HG03196 (cell line): Measurements from ENCODE around the gene SCAP.
"Not testable (repeated sequence)": the region's sequence is repeated elsewhere in the genome, so short reads cannot be mapped to it uniquely, and the experiment has no call there.

Experiments used
- ATAC-seq: cut with Tn5 transposase; IDR thresholded peaks from one replicate; pipeline ENCODE4 v1.9.1; 2021; ENCODE audit not compliant: unreplicated experiment

SCAP gene

DNA sequence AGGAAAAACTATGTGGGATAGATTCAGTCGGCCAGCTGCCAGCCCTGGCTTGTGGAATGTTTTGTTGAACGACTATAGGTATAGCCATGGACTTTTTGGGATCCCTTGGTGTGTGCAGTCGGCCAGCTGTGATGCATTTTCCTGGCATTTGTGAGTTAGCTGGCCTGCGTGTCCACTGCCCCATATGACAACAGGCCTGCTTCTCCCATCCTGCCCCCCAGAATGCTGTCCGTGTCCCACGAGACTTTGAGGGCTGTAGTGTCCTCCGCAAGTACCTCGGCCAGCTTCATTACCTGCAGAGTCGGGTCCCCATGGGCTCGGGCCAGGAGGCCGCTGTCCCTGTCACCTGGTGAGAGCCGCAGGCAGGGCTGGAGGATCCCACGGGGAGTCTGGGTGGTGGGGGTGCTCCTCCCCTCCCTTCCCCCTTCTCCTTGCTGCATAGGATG lies 71.3 kb downstream of the SCAP start:
- ATAC-seq, result no peak

DNA sequence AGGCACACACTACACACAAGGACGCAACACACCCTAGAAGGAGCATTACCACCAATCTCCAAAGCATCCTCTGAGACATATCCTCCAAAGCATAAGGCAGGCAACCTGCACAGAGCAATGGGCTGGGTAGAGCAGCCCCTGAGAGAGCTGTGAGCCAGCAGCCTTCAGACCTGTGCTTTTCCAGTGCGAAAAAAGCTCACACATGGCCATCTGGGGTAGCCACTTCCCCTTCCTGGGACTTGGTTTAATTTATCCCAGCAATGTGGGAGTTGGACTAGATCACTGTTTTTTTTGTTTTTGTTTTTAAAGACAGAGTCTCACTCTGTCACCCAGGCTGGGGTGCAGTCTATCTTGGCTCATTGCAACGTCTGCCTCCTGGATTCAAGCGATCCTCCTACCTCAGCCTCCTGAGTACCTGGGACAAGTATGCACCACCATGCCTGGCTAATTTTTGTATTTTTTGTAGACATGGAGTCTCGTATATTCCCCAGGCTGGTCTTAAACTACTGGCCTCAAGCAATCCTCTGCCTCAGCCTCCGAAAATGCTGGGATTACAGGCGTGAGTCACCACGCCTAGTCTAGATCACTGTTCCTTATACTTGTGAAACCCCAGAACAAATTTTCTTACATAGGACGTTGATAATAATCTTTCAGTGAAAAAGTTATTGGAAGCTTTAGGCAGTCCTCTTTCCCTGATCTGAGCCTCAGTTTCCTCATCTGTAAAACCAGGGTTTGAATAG lies 76.0 kb downstream of the SCAP start:
- ATAC-seq, result no peak

DNA sequence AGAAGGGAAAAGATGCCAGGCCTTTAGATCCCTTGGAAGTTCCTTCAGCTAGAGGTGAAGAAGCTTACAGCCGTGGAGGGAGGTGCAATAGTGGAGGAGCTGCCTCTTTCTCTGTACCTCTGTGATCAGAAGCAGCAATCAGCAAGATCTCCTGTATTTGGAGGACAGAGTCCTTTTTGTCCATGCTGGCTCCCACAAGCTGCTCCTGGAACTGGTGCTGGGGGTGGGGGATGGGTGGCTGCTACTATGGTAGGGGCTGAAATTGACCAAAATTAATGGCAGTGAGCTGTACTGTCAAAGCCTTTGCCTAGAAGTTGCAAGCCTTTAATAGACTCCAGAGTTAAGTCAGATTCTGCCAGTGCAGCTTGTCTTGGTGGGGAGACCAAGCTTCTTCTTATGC lies 76.7 kb downstream of the SCAP start:
- ATAC-seq, result no peak

DNA sequence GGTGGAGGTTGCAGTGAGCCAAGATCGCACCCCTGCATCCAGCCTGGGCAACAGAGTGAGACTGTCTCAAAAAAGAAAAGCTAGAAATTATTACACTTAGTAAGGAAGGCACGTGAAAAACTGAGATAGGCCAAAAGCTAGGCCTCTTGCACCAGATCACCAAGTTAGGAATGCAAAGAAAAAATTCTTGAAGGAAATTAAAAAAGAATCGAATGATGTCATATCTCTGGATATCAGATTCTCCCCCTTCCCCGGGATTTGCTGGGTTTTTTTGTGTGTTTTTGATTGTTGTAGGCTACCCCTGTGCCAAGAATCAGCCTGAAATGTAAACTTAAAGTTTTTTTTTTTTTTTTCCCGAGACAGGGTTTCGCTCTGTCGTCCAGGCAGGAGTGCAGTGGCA lies 77.5 kb downstream of the SCAP start:
- ATAC-seq, result no peak

DNA sequence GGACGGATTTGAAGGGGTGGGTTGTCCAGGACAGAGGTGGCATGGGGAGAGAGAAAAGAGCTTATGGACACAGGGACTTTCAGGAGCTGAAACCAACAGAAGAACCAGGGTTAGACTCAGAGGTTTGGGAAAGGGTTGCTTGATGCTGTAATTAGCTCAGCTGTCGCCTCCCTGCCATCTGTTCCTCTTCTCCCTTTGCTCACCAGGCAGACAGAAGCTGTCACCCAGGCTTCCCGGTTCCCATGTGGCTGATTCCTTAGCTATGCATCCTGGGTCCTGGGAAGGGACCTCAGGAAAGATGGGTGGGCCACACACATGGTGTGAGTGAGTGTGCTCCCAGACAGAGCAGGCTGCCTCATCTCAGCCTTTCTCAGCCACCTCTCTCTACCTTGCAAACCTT lies 80.9 kb downstream of the SCAP start:
- no peak for ATAC-seq

DNA sequence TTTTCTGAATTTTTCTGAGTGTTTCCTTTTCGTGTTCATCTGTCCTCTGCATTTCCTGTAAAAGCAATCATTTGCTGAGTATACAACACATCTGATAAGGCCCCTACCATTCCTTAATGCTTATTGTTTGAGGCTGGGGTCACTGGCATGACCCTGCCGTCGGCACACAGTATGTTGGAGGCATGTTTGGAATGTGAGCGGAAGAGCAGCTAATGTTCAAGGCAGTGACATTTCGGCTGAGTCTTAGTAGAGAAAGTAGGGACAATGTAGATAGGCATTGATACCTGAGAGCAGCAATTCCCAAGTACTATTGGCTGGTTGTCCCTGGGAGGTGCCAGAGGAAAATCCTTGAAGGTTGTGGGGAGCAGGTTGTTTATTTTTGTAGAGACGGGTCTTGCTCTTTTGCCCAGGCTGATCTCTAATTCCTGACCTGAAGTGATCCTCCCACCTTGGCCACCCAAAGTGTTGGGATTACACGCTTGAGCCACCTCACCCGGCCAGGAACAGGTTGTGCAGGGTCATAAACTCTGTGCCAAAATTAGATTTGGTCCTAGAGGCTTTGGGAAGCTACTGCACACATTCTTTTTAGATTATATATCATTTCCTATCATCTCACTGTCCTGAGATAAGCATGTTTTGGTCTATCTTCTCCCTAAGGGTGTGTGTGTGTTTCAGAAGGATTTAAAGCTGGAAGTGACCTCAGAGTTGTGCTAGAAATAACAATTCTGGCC lies 81.4 kb downstream of the SCAP start:
- ATAC-seq, result no peak

DNA sequence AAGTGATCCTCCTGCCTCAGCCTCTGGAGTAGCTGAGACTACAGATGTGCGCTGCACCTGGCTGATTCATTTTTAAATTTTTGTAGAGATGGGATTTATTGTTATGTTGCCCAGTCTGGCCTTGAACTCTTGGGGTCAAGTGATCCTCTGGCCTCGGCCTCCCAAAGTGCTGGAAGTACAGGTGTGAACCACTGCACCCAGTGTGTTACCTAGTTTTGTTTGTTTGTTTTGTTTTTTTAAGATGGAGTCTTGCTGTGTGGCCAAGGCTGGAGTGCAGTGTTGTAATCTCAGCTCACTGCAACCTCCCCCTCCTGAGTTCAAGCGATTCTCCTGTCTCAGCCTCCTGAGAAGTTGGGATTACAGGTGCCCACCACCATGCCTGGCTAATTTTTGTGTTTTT lies 82.8 kb downstream of the SCAP start:
- ATAC-seq, result no peak

DNA sequence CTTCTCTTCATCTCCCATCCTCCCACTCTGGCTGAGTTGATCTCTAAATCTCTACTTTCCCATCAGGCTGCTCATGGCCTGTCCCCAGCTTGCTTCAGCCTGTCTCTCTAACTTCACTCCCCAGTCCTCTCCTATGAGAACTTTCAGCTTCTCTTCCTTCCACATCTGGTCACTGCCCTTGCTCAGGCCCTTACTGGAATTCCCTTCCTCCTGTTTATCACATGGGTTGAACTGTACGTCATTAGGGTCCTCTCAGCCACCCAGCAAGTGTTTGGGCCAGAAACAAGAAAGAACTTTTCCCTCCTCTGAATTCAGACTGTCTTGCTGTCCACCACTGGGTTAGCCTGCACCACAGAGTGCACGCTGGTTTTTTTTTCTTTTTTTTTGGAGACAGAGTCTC lies 89.9 kb downstream of the SCAP start:
- ATAC-seq, result no peak

DNA sequence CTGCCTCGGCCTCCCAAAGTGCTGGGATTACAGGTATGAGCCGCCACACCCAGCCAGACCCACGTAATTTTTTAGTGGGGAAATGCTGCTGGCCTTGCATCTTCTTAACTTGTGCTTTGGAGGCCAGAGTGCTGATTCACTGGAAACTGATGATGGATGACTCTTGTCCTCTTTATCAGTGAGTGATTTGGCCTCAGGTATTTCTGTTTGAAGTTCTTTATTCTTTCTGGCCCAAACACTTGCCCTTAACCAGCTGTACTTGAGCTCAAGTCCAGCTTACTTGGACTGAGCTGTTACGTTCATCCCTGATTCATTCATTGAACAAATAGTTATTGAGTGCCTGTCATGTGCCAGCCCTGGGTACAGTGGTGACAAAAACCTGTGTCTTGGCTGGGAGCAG lies 90.7 kb downstream of the SCAP start:
- ATAC-seq, result no peak

DNA sequence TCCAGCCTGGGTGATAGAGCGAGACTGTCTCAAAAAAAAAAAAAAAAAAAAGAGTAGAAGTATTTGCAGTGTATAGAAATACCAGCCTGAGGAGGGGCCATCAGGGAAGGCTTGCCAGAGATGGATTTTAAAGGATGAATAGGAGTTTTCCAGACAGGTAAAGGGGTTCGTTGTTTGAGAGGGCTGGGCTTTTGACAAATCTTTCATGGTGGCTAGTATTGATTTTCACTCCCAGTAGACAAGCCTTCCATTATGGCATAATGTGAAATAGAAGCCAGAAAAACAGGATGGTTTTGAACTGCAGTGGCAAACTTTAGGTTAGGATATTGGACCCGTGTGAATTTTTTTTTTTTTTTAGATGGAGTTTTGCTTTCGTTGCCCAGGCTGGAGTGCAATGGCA lies 91.3 kb downstream of the SCAP start:
- ATAC-seq, result no peak

DNA sequence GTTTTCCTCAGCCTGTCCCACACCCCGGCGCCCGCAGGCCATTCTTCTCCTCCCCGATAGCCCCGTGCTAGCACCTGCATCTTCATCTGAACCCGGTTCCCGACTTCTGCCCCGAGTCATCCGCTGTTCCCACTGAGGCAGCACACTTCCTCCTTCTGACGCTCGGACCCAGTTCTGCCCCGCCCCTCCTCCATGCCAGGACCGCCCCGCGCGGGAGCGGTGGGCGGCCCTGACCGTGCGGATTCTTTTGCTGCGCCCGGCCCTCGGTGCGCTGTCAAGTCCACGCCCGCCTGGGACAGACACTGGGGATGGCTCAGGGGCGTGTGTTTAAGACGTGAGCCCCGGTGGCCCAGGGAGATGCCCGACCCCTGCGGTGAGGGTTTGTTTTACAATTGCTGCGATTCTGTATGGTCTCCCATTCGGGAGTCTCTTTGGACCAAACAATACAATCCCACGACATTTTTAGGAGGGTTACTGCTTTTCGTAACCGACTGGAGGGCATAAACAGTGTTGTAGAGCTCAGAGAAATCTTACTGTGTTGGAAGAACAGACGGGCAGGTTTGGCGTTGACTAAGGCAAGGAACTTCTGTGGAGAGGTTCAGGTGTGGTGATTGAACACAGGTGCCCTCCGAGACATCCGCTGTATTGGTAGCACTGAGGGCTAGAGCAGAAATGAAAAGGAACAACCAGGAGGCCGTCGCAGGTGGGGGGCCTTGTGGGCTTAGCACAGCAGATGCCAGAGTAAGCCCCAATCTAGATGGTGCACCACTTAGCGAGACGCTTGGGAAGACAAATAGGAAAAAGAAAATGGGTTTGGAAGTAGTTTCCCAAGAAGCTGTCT lies 94.2 kb downstream of the SCAP start:
- peak; percentile 68 for ATAC-seq

DNA sequence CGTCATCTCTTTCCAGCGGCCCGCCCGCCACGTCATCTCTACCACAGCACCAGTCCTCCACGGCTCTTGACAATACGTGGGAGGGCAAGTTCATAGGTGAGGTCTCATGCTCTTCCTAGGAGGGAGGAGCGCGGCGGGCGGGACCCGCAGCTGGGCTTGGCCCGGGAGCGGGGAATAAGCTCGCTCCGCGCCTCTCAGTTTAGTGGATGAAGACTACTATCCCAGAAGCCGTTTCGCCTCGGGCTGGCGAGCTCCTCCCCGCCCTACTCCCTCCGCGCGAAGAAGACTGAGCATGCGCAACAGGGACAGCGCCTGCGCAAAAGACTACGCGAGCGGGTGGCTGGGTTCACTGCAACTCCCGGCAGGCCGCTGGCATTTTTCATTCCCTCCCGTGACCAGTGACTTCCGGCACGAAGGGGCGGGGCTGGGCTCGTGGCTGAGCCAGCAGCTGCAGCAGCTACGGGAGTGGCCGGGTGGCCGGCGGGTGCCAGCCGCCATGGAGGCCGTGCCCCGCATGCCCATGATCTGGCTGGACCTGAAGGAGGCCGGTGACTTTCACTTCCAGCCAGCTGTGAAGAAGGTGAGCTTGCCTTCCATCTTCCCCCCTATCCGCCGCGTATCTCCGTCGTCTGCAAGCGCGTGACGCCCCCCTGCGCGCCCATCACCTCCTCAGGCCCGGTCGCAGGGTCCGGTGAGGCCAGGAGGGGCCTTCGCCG lies 95.0 kb downstream of the SCAP start, which contains the start of gene PTPN23:
Gene PTPN23, plus strand, starts transcription at position 421 of the 716 bp plus-strand sequence. Its CDS starts 76 bp downstream, at position 497.
- peak; percentile 78 for ATAC-seq

DNA sequence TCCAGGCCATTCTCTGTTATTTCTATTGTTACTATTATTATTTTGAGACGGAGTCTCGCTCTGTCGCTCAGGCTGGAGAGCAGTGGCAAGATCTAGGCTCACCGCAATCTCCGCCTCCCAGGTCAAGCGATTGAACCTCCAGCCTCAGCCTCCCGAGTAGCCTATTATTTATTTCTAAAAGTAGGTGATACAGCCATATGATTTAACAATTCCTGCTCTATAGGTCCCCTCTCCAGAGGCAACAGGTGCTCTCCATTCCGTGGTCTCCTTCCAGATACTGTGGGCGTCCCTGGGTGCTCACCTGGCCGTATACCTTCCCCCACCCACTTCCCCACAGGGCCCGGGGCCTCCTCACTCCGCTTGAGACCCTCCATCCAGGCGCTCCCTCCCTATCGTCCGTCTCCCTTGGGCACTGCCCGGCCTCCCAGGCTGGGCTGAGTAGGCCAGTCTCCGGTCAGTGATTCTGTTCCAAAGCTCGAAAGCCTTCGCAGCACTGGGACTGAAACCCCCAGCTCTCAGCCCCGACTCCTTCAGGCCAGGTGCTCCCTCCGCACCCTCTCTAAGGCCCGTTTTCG lies 95.6 kb downstream of the SCAP start:
- peak; percentile 13 for ATAC-seq

DNA sequence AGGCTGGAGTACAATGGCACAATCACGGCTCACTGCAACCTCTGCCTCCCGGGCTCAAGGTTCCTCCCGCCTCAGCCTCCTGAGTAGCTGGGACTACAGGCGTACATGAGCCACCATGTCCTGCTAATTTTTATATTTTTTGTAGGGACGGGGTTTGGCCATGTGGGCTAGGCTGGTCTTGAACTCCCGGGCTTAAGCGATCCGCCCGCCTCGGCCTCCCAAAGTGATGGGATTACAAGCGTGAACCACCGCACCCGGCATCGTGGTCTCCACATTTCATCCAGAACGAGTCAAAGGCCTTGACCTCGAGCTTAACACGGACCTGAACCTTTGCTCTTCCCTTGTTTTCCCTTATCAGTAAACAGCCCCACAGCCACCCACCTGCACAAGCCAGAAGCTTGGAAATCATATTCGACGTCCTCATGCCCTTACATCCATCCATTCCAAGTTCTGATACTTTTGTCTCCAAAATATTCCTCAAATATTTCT lies 96.3 kb downstream of the SCAP start:
- no peak for ATAC-seq

DNA sequence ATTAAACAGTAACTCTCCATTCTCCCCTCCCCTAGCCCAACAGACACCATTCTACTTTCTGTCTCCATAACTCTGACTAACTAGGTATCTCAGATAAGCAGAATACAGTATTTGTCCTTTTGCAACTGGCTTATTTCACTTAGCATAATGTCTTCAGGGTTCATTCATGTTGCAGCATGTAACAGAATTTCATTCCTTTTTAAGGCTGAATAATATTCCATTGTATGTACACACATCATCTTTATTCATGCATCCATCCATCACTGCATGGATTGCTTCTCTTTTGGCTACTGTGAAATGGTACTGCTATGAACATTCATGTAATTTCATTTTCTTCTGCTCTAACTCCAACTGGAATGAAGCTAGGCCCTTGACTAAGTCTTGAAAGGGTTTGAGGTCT lies 96.9 kb downstream of the SCAP start:
- no peak for ATAC-seq

DNA sequence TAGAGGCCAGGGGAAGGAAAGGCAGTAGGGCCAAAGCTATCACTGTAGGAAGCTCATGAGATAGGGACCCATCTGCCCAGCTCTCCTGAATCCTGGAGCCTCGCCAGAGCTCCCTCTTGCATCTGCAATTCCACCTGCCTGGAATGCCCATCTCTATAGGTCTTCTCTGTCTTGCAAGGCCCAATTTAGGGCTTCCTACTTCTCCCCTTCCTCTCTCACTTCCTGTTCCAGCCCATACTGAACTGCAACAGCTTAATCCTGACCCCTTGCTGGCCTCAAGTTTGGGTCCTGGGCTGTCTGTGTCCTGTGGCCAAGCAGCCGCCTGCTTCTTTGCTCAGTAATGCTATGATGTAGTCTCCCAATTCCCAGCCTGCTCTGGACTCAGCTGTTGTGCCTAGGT lies 98.6 kb downstream of the SCAP start:
- ATAC-seq, result no peak

DNA sequence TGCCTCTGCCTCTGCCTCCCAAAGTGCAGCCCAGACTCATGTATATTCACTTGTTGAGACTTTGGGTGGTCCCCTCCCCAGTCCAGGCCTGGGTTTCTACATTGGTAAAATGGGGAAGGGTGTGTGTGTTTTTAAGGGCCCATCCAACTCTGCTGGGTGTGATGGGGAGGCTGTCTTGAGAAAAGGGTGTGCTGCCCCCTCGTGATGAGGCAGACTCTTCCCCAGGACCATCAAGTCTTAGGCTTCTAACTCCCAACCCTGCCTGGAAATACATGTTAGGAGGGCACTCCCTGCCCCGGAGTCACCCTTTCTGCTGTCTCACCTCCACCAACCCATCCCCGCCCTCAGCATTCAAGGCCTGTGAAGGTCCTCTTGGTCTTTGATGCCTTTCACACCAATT lies 99.3 kb downstream of the SCAP start:
- ATAC-seq, result no peak

DNA sequence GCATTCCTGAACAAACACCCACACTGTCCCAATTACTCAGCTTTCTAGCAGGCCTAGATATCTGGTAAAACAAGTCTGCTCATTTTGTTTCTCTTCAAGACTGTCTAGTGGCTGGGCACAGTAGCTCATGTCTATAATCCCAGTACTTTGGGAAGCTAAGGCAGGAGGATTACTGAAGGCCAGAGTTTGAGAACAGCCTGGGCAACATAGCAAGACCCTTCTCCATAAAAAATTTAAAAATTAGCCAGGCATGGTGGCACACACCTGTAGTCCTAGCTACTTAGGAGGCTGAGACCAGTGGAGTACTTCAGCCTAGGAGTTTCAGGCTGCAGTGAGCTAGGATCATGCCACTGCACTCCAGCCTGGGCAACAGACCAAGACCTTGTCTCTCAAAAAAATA lies 101.2 kb downstream of the SCAP start:
- no peak for ATAC-seq

DNA sequence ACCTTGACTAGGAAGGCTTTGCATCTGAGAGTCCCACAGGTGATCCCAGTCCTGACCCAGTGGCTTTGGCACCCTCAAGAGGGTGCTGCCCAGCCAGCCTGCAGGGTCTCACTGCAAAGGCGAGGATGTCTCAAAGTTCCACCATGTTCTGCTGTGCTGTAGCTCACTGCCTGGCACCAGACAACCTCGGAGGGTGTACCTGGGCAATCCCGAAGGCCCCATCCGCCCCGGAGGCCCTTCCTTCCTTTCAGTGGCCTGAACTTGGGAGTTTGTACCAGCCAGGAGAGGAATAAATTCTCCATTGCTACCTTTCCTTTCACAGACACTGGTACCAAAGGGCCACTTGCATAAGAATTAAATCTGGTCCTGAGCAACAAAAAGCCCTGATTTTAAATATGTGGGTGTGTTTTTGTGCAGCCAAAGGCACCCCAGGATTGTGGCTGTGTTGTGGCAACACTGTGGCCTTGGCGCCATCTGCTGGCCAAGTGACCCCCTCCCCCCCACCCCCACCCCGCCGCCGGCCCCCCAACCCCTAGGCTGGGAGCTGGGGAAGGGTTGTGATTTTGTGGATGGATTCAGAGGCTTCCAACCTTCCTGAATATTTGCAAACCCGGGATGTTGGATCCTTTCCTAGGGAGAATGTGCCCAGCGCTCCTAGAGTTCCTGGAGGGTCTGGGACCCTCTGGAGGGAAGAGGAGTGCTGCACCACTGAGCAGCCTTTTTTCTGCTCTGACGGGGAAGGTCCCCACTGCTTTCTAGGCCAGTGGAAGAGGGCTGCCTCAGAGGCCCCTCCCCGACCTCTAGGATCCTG lies 104.6 kb downstream of the SCAP start:
- ATAC-seq, result no peak

DNA sequence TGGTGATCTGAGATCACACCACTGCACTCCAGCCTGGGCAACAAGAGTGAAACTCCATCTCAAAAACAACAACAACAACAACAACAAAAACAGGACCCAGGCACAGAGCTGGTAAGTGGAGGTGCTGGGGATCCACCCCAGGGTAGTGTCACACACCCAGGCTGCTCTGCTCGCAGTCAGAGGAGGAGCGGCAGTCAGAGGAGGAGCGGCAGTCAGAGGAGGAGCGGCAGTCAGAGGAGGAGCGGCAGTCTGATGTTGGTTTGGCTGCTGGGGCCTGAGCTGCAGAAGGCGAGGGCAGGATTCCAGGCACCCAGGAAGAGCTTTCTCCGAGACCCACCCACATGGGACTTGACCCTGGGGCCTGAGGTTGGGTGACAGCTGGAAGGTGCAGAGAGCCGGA lies 105.7 kb downstream of the SCAP start:
- not testable (repeated sequence) for ATAC-seq
